BJ (cell line): ENCODE results near the gene MED17. TPM values are rescaled to one million over a fixed set of nuclear protein-coding genes. Genes with fewer than 3 reads are reported as not detected.
"Not testable (repeated sequence)": the region's sequence is repeated elsewhere in the genome, so short reads cannot be mapped to it uniquely, and the experiment has no call there.

Experiments used
- CTCF ChIA-PET: fragments of 350-600 bp; formaldehyde crosslinking; extraction: SDS; loops from one replicate; lab custom pipeline; 2021; ENCODE audit warnings: antibody characterized with exemption, inconsistent platforms; lab: Yijun Ruan, JAX
- POLR2A ChIA-PET: fragments of 300-600 bp; sonication (Branson Sonifier 250); formaldehyde crosslinking; extraction: SDS; loops from one replicate; lab custom pipeline; 2021; ENCODE audit warnings: antibody characterized with exemption; lab: Charles Lee
- DNase-seq: peaks from one replicate; pipeline ENCODE4 v3.0.0-alpha.2; 2011; ENCODE audit warnings: low read depth
- H3K27me3 ChIP-seq: 2 replicates; pipeline ENCODE4 v1.6.0; 2011; ENCODE audit warnings: low read length; ENCODE audit not compliant: control insufficient read depth, insufficient read depth
- H3K36me3 ChIP-seq: 2 replicates; pipeline ENCODE4 v1.5.1; 2011; ENCODE audit warnings: low read length; ENCODE audit not compliant: control insufficient read depth, insufficient read depth
- H3K4me3 ChIP-seq: 2 replicates; pipeline ENCODE4 v1.5.1; 2011; ENCODE audit warnings: low read depth, mild to moderate bottlenecking, control low read depth, low read length
- CTCF ChIP-seq: IDR thresholded peaks from 2 replicates; pipeline ENCODE4 v1.5.1; 2011; ENCODE audit warnings: low read depth, mild to moderate bottlenecking, control low read depth, inconsistent platforms, low read length, moderate library complexity; ENCODE audit not compliant: insufficient read depth
- polyA plus RNA-seq: library from polyadenylated mRNA; depleted of rRNA; stranded (reverse); fragments of >200 nt; gene quantifications from 2 replicates; pipeline ENCODE4 v1.2.3, GENCODE V29; 2011

Gene MED17
- polyA plus RNA-seq, 1 experiment = 10.4 TPM

- DNase-seq = no peak
- POLR2A ChIA-PET = no interaction called here
- CTCF ChIA-PET = no interaction called here
These were observed 11.0 kb upstream of the MED17 start for GRCh38 chr11:93773045-93773477.

GRCh38 chr11:93773601-93774200, 10.4 kb upstream of the MED17 start:
- CTCF ChIA-PET = no interaction called here
- POLR2A ChIA-PET = no interaction called here
- no peak overlapping the region for H3K4me3 ChIP-seq
- no peak for TF ChIP-seq CTCF
- no peak for DNase-seq
- H3K36me3 ChIP-seq = no peaks in the 10 kb centered on the region
- no peaks in the 10 kb centered on the region for H3K27me3 ChIP-seq

More at GRCh38 chr11:93773045-93773477, 11.0 kb upstream of the MED17 start:
- no peaks in the 10 kb centered on the region for H3K36me3 ChIP-seq
- TF ChIP-seq CTCF = no peak
- no peak overlapping the region for H3K4me3 ChIP-seq
- no peaks in the 10 kb centered on the region for H3K27me3 ChIP-seq

GRCh38 chr11:93774560-93774959, 9.5 kb upstream of the MED17 start:
- POLR2A ChIA-PET, H3K36me3 ChIP-seq, H3K27me3 ChIP-seq, H3K4me3 ChIP-seq, CTCF ChIA-PET, DNase-seq: not testable (repeated sequence)

- ChIA-PET CTCF (no interaction called here), POLR2A (no interaction called here)
- Histone ChIP-seq H3K4me3 (no peak overlapping the region), H3K36me3 (no peaks in the 10 kb centered on the region), H3K27me3 (no peaks in the 10 kb centered on the region)
- peak; percentile 9; the same call in 1 of the 2 replicates for TF ChIP-seq CTCF
- DNase-seq = no peak
These were observed 8.8 kb upstream of the MED17 start for GRCh38 chr11:93775289-93775688.

GRCh38 chr11:93783362-93783761, 720 bp upstream of the MED17 start:
- Histone ChIP-seq H3K36me3 (no peaks in the 10 kb centered on the region; the same call in 1 of the 2 replicates), H3K27me3 (no peaks in the 10 kb centered on the region), H3K4me3 (peak overlapping the region; percentile 89)
- DNase-seq = no peak
- TF ChIP-seq CTCF = no peak
- ChIA-PET CTCF (no interaction called here), POLR2A (no interaction called here)

- H3K27me3 ChIP-seq = no peaks in the 10 kb centered on the region
- no peaks in the 10 kb centered on the region; the same call in 1 of the 2 replicates for H3K36me3 ChIP-seq
- H3K4me3 ChIP-seq = peak overlapping the region; percentile 89
- DNase-seq = no peak
- ChIA-PET CTCF (interaction anchor here (0.8 kb wide), 1 partner anchor 46 kb away, joined by 3 read pairs; no protein-coding TSS in a partner anchor), POLR2A (interaction anchor here (1.0 to 1.1 kb wide), 3 partner anchors 44 to 346 kb away, joined by 3 to 8 read pairs (median 7); no protein-coding TSS in a partner anchor)
- no peak for TF ChIP-seq CTCF
These were observed 327 bp upstream of the MED17 start for GRCh38 chr11:93783765-93784144.
